ENCODE measurements around the gene PRR23A.

Gene PRR23A

GRCh38 chr3:138976047-138976446, 30.0 kb downstream of the PRR23A start:
- DNase-seq = no peak
- in situ Hi-C loops (cut with HindIII; ENCODE audit: low pct_ligation_motif_present, low pct_unique_long_range_greater_than_20kb, low sequenced_read_pairs) = no loop called here

- DNase-seq = no peak
- in situ Hi-C loops (cut with HindIII; ENCODE audit: low pct_ligation_motif_present, low pct_unique_long_range_greater_than_20kb, low sequenced_read_pairs) = no loop called here
These were observed 30.7 kb downstream of the PRR23A start for GRCh38 chr3:138975351-138975750.

GRCh38 chr3:138974462-138974861, 31.6 kb downstream of the PRR23A start:
- peak; percentile 49 for DNase-seq
- in situ Hi-C loops (cut with HindIII; ENCODE audit: low pct_ligation_motif_present, low pct_unique_long_range_greater_than_20kb, low sequenced_read_pairs) = no loop called here

GRCh38 chr3:138972941-138973340, 33.1 kb downstream of the PRR23A start:
- no peak for DNase-seq
- in situ Hi-C loops (cut with HindIII; ENCODE audit: low pct_ligation_motif_present, low pct_unique_long_range_greater_than_20kb, low sequenced_read_pairs) = no loop called here

- no peak for DNase-seq
- in situ Hi-C loops (cut with HindIII; ENCODE audit: low pct_ligation_motif_present, low pct_unique_long_range_greater_than_20kb, low sequenced_read_pairs) = no loop called here
These were observed 34.2 kb downstream of the PRR23A start for GRCh38 chr3:138971766-138972320.

- in situ Hi-C loops (cut with HindIII; ENCODE audit: low pct_ligation_motif_present, low pct_unique_long_range_greater_than_20kb, low sequenced_read_pairs) = no loop called here
- no peak for DNase-seq
These were observed 41.1 kb downstream of the PRR23A start for GRCh38 chr3:138964923-138965322.

GRCh38 chr3:138964264-138964663, 41.8 kb downstream of the PRR23A start:
- DNase-seq = no peak
- in situ Hi-C loops (cut with HindIII; ENCODE audit: low pct_ligation_motif_present, low pct_unique_long_range_greater_than_20kb, low sequenced_read_pairs) = no loop called here

- DNase-seq = no peak
- in situ Hi-C loops (cut with HindIII; ENCODE audit: low pct_ligation_motif_present, low pct_unique_long_range_greater_than_20kb, low sequenced_read_pairs) = no loop called here
These were observed 43.1 kb downstream of the PRR23A start for GRCh38 chr3:138962854-138963560.

- in situ Hi-C loops (cut with HindIII; ENCODE audit: low pct_ligation_motif_present, low pct_unique_long_range_greater_than_20kb, low sequenced_read_pairs) = no loop called here
- DNase-seq = no peak
These were observed 45.6 kb downstream of the PRR23A start for GRCh38 chr3:138960417-138960852.
